Measurements from ENCODE around the gene AGBL3.
A peak's percentile ranks its signal among the peaks of the same experiment; 100 is the strongest.

Gene AGBL3

GRCh38 chr7:134948246-134948645, 38.1 kb upstream of the AGBL3 start:
- DNase-seq (ENCODE audit: low spot score): no peak
- Histone ChIP-seq H3K4me3 (no peak overlapping the region), H3K27ac (no peak overlapping the region)
- TF ChIP-seq CTCF (IDR thresholded peaks at IDR 0.05): no peak

- no peak for DNase-seq (ENCODE audit: low spot score)
- H3K4me3 ChIP-seq: no peak overlapping the region
- TF ChIP-seq CTCF (IDR thresholded peaks at IDR 0.05): no peak
- H3K27ac ChIP-seq: peak overlapping the region in 1 of 2 donors; percentile 63
These were observed 37.6 kb upstream of the AGBL3 start for GRCh38 chr7:134948736-134949135.

GRCh38 chr7:134949171-134949570, 37.1 kb upstream of the AGBL3 start:
- Histone ChIP-seq H3K27ac (peak overlapping the region in 1 of 2 donors; percentile 63), H3K4me3 (no peak overlapping the region)
- no peak for TF ChIP-seq CTCF (IDR thresholded peaks at IDR 0.05)
- DNase-seq (ENCODE audit: low spot score): no peak

- no peak for DNase-seq (ENCODE audit: low spot score)
- Histone ChIP-seq H3K4me3 (no peak overlapping the region), H3K27ac (peak overlapping the region in 1 of 2 donors; percentile 38)
- peak; percentile 34 for TF ChIP-seq CTCF (IDR thresholded peaks at IDR 0.05)
These were observed 31.9 kb upstream of the AGBL3 start for GRCh38 chr7:134954197-134955082.

- no peak overlapping the region for H3K27ac ChIP-seq
- no peak for TF ChIP-seq CTCF (IDR thresholded peaks at IDR 0.05)
- DNase-seq (ENCODE audit: low spot score): no peak
- no peak overlapping the region for H3K4me3 ChIP-seq
These were observed 29.3 kb upstream of the AGBL3 start for GRCh38 chr7:134957005-134957404.

- TF ChIP-seq CTCF (IDR thresholded peaks at IDR 0.05): no peak
- DNase-seq (ENCODE audit: low spot score): no peak
- peak overlapping the region in 1 of 2 donors; percentile 26 for H3K27ac ChIP-seq
- H3K4me3 ChIP-seq: no peak overlapping the region
These were observed 26.5 kb upstream of the AGBL3 start for GRCh38 chr7:134959810-134960209.

- no peak for DNase-seq (ENCODE audit: low spot score)
- TF ChIP-seq CTCF (IDR thresholded peaks at IDR 0.05): no peak
- H3K4me3 ChIP-seq: no peak overlapping the region
- peak overlapping the region; percentile 26 to 36 for H3K27ac ChIP-seq
These were observed 24.0 kb upstream of the AGBL3 start for GRCh38 chr7:134962270-134962780.

Data from coronary artery (tissue), 2 donors.